Osteoblast (primary cell): ENCODE data around the gene LYRM1. TPM values are rescaled to one million over a fixed set of nuclear protein-coding genes. Genes with fewer than 3 reads are reported as not detected.

Experiments used
- DNase-seq: peaks from one replicate; pipeline ENCODE4 v3.0.0; 2011; ENCODE audit warnings: low spot score, mixed read lengths; ENCODE audit not compliant: insufficient read length; ENCODE audit errors: missing footprints
- H2AFZ ChIP-seq: 2 replicates; pipeline ENCODE4 v1.6.0; 2011; ENCODE audit warnings: mild to moderate bottlenecking, low read length
- H3K27ac ChIP-seq: 2 replicates; pipeline ENCODE4 v1.5.1; 2011; ENCODE audit warnings: mild to moderate bottlenecking, low read depth, low read length, moderate library complexity
- H3K27me3 ChIP-seq: 2 replicates; pipeline ENCODE4 v1.6.0; 2012; ENCODE audit warnings: mild to moderate bottlenecking, control low read depth, inconsistent platforms, low read length, moderate library complexity; ENCODE audit not compliant: insufficient read depth
- H3K36me3 ChIP-seq: 2 replicates; pipeline ENCODE4 v1.5.1; 2011; ENCODE audit warnings: mild to moderate bottlenecking, low read length, control low read depth, moderate library complexity; ENCODE audit not compliant: insufficient read depth
- H3K4me1 ChIP-seq: 2 replicates; pipeline ENCODE4 v1.5.1; 2011; ENCODE audit warnings: mild to moderate bottlenecking, low read length, control low read depth, moderate library complexity; ENCODE audit not compliant: insufficient read depth
- H3K4me2 ChIP-seq: 2 replicates; pipeline ENCODE4 v1.6.0; 2011; ENCODE audit warnings: mild to moderate bottlenecking, low read length; ENCODE audit not compliant: insufficient read depth
- H3K4me3 ChIP-seq: fragments of 200-600 bp; sonication (generic); 3 replicates; pipeline ENCODE4 v1.5.1; 2012; ENCODE audit warnings: mild to moderate bottlenecking, low read length, inconsistent platforms; ENCODE audit not compliant: insufficient read depth
- H3K79me2 ChIP-seq: 2 replicates; pipeline ENCODE4 v1.6.0; 2012; ENCODE audit warnings: mild to moderate bottlenecking, low read length, control low read depth, inconsistent platforms; ENCODE audit not compliant: insufficient read depth
- H3K9me3 ChIP-seq: 2 replicates; pipeline ENCODE4 v1.5.1; 2011; ENCODE audit warnings: low read depth, low read length, control low read depth
- H4K20me1 ChIP-seq: 2 replicates; pipeline ENCODE4 v1.6.0; 2012; ENCODE audit warnings: mild to moderate bottlenecking, low read length, control low read depth; ENCODE audit not compliant: insufficient read depth
- total RNA-seq: library from RNA; depleted of rRNA; stranded (reverse); fragments of >200 nt; gene quantifications from 2 replicates; pipeline ENCODE4 v1.2.3, GENCODE V29; 2012
- TF ChIP-seq, protein P1 (sequence below): IDR thresholded peaks from 2 replicates; pipeline ENCODE4 v1.5.1; 2011; ENCODE audit warnings: mild to moderate bottlenecking, low read depth, low read length, moderate library complexity; ENCODE audit errors: extremely low read depth

LYRM1 gene
- total RNA-seq, 1 donor: 44.9 TPM

DNA sequence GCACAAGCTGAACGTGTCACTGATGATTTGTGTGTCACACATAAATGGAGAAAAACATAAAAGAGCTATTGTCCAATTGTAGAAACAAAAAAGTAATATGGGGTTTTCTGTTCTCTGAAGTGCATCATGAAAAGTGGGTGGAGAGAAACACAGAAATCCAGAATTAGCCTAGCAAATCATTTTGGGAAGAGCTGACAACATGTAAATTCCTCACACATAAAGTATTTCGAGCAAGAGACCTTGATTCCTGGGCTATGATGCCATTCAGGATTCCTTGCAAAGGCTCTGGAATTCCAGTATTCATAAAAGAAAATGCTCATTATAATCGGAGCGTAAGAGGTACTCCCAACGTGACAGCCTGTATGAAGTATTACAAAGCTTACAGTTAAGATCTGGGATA is 1.5 kb upstream of the LYRM1 start:
- Histone ChIP-seq H3K27ac (peak overlapping the region; percentile 93), H3K4me1 (peaks cover 42% of the 10 kb centered on the region), H2AFZ (no peak overlapping the region), H3K4me2 (peak overlapping the region; percentile 89), H3K79me2 (peaks cover 83% of the 10 kb centered on the region), H3K27me3 (no peaks in the 10 kb centered on the region), H4K20me1 (peaks cover 41% of the 10 kb centered on the region), H3K4me3 (peak overlapping the region; percentile 90), H3K9me3 (no peaks in the 10 kb centered on the region), H3K36me3 (peaks cover 31% of the 10 kb centered on the region)
- peak; percentile 78 for DNase-seq
- TF ChIP-seq, protein P1, sequence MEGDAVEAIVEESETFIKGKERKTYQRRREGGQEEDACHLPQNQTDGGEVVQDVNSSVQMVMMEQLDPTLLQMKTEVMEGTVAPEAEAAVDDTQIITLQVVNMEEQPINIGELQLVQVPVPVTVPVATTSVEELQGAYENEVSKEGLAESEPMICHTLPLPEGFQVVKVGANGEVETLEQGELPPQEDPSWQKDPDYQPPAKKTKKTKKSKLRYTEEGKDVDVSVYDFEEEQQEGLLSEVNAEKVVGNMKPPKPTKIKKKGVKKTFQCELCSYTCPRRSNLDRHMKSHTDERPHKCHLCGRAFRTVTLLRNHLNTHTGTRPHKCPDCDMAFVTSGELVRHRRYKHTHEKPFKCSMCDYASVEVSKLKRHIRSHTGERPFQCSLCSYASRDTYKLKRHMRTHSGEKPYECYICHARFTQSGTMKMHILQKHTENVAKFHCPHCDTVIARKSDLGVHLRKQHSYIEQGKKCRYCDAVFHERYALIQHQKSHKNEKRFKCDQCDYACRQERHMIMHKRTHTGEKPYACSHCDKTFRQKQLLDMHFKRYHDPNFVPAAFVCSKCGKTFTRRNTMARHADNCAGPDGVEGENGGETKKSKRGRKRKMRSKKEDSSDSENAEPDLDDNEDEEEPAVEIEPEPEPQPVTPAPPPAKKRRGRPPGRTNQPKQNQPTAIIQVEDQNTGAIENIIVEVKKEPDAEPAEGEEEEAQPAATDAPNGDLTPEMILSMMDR: no peak

DNA sequence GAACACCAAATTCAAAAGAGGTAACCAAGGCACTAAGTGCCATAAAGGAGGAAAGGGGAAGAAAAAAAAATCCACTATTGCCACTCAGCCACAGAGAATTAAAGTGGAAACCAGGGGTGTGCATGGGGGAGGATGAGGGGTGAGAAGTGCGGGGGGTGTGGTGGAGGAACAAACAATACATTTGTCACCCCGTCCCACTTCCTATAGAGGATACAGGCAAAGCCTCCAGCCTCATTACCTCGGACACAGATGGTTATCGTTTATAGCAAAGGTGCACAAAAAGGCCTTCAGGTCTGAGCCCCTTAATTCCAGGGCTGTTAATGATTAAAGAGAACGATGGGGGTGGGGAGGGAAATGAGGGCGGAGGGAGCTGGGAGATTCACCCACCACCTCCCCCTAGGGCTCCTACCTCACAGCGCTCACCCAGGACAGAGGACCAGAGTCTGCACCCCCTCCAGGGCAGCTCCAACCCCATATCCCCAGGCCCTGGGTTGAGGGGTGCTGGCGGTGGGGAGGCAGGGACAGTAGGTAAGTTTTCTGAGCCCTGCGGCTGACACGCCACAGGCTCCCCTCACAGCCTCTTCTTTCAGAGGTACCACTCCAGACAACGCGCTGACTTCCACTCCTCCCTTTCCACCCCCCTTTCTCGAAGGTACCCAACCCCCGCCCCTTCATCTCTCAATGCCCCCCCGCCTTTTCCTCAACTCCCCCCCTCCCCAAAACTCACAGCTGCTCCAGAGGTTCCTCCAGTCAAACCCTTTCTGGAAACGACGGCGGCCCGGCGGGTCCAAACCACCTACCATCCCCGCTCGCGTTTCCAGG is 883 bp upstream of the LYRM1 start:
- Histone ChIP-seq H4K20me1 (peaks cover 35% of the 10 kb centered on the region), H3K79me2 (peaks cover 77% of the 10 kb centered on the region), H3K4me1 (peaks cover 49% of the 10 kb centered on the region), H3K36me3 (peaks cover 26% of the 10 kb centered on the region), H3K4me2 (peak overlapping the region; percentile 89), H3K27me3 (no peaks in the 10 kb centered on the region), H3K4me3 (peak overlapping the region; percentile 90), H3K27ac (peak overlapping the region; percentile 93), H3K9me3 (no peaks in the 10 kb centered on the region), H2AFZ (no peak overlapping the region)
- TF ChIP-seq, protein P1: no peak
- peak; percentile 46 for DNase-seq

DNA sequence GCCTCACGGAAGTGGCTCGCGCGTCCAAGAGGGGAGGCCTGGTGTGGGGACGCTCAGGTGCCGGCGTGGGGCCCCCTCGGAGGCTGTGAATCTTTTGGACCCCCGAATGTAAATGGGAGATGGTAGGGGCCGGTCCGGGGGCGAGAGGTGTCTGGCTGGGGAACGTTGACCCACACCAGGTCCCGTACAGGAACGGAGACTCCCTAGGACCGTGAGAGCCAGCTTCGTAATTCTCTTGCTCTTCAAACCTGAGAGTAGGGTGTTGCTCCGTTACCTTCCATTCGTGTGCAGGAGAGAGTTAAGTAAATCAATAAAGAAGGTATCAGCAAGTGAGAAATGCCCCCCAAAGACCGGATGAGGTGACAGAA is 481 bp downstream of the LYRM1 start:
- peaks cover 14% of the 10 kb centered on the region for H3K36me3 ChIP-seq
- TF ChIP-seq, protein P1: no peak
- peak overlapping the region; percentile 12 for H2AFZ ChIP-seq
- H3K4me2 ChIP-seq: peak overlapping the region; percentile 85
- no peaks in the 10 kb centered on the region for H3K27me3 ChIP-seq
- peak overlapping the region; percentile 100 for H3K27ac ChIP-seq
- H4K20me1 ChIP-seq: peaks cover 23% of the 10 kb centered on the region
- H3K4me3 ChIP-seq: peak overlapping the region; percentile 90
- no peaks in the 10 kb centered on the region for H3K9me3 ChIP-seq
- H3K4me1 ChIP-seq: peaks cover 62% of the 10 kb centered on the region
- DNase-seq: peak; percentile 54
- H3K79me2 ChIP-seq: peaks cover 69% of the 10 kb centered on the region

DNA sequence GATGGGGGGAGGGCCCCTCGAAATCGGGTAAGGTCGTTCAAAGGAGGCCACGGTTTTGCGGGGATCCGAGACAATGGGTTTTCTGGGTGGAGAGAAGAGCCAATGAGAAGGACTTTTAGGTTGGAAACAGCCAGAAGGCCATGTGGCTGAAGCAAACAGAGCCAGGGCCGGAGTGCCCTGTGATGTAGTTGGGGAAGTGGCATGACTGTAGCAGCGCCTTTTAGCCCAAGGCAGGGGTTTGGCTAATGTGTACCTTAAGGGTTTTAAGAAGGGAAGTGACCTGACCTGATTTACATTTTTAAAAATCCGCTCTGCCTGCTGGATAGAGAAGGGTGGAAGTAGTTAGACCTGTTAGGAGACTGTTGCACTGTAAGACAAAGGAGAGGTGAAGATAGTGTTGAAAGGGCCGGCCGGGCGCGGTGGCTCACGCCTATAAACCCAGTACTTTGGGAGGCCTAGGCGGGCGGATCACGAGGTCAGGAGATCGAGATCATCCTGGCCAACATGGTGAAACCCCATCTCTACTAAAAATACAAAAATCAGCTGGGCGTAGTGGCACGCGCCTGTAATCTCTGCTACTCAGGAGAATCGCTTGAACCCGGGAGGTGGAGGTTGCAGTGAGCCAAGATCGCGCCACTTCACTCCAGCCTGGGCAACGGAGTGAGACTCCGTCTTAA is 1.0 kb downstream of the LYRM1 start:
- Histone ChIP-seq H3K9me3 (no peaks in the 10 kb centered on the region), H3K36me3 (peaks cover 12% of the 10 kb centered on the region), H3K27me3 (no peaks in the 10 kb centered on the region), H2AFZ (peak overlapping the region; percentile 12), H3K4me2 (peak overlapping the region; percentile 85), H3K4me3 (peak overlapping the region; percentile 90), H3K27ac (peak overlapping the region; percentile 100), H3K4me1 (peaks cover 67% of the 10 kb centered on the region), H4K20me1 (peaks cover 17% of the 10 kb centered on the region), H3K79me2 (peaks cover 64% of the 10 kb centered on the region)
- peak; percentile 57 for DNase-seq
- TF ChIP-seq, protein P1: no peak
